Fibroblast of the aortic adventitia (primary cell): ENCODE measurements around the gene COA3. TPM values are rescaled to one million over a fixed set of nuclear protein-coding genes. Genes with fewer than 3 reads are reported as not detected.

ENCODE experiments used
- DNase-seq: peaks from one replicate; pipeline ENCODE4 v3.0.0-alpha.2; 2010; ENCODE audit warnings: low read depth
- H3K4me3 ChIP-seq: 2 replicates; pipeline ENCODE4 v1.5.1; 2011; ENCODE audit warnings: low read depth, mild to moderate bottlenecking, control low read depth, low read length, moderate library complexity
- CTCF ChIP-seq: IDR thresholded peaks from 2 replicates; pipeline ENCODE4 v1.5.1; 2011; ENCODE audit warnings: mild to moderate bottlenecking, low read length, control low read depth, inconsistent platforms; ENCODE audit not compliant: insufficient read depth
- total RNA-seq: library from RNA; depleted of rRNA; stranded (reverse); fragments of >200 nt; gene quantifications from 2 replicates; pipeline ENCODE4 v1.2.3, GENCODE V29; 2012; ENCODE audit warnings: low replicate concordance

COA3 gene
- total RNA-seq, 1 donor: 67.5 TPM

DNA sequence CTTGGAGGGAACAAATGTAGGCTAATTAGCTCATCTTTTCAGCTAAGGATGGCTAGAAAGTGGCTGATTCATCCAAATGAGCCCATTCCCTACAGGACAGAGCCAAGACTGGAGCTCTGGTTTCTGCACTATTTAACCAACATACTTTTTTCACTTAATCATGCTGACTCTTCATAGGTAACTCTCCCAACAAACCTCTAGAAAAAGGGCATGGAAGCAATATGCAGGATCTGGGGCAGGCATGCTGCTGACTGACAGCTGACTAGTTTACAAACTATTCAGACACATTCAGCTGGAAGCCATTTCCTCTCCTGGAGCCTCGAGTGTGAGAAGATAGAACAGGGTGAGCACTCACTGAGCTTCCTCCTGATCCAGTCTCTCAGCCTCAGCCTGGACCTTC is 19.4 kb upstream of the COA3 start:
- no peak for TF ChIP-seq CTCF
- H3K4me3 ChIP-seq: no peak overlapping the region
- no peak for DNase-seq

DNA sequence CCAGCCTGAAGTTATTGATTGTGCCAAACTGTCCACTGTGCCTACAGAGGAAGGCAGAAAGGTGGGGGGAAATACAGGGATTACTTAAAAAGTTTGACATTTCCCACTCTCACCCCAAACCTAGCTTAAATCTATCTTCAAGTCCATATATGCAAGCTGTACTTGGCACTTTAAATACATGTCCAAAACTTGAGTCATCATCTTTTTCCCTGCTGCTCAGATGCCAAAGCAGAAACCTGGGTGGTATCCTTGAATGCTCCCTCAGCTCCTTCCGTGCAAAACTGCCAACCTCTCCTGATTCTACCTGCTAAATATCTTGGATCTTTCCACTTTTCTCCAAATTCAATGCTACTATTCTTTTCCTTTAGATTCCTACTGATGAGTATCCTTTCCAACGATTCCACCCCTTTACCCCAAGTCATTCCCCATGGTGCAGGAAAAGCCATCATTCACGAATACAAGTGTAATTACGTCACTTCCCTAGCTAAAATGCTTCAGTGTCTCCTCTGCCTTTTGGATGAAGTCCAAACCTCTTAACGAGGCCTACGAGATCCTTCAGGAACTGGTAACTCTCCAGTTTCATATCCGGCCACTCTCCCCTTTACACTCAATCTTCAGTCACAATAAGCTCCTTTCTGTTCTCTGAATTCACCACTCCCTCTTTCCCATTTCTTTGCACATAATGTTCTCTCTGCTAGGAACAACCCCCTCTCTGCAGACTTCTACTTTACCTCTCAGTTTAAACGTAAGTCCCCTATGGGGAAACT is 16.3 kb upstream of the COA3 start:
- DNase-seq: peak; percentile 82
- H3K4me3 ChIP-seq: no peak overlapping the region
- TF ChIP-seq CTCF: no peak

DNA sequence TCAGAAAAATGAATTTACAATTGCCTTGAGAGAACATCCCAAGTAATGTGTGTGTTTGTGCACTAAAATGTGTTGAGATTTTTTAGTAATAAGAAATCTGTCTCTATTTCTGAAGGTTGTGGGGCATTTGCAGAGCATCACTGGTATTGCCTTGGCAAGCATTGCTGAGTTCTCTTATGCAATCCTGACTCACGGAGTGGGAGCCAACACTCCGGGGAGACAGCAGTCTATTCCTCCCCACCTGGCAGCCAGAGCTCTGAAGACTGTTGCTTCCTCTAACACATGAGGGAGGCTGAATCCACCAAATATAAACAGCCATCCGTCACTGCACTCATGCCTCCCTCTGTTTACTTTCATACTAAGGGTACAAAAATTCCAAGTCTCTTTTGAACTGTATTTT is 10.7 kb upstream of the COA3 start:
- no peak for TF ChIP-seq CTCF
- DNase-seq: peak; percentile 85
- H3K4me3 ChIP-seq: no peak overlapping the region

GRCh38 chr17:42806249-42806648 is 7.7 kb upstream of the COA3 start:
- H3K4me3 ChIP-seq: no peak overlapping the region
- no peak for DNase-seq
- TF ChIP-seq CTCF: no peak

- H3K4me3 ChIP-seq: no peak overlapping the region
- no peak for DNase-seq
- no peak for TF ChIP-seq CTCF
Measured at GRCh38 chr17:42804918-42805367, 6.4 kb upstream of the COA3 start.

- peak; percentile 37 for DNase-seq
- no peak overlapping the region for H3K4me3 ChIP-seq
- TF ChIP-seq CTCF: no peak
Measured at GRCh38 chr17:42803074-42803883, 4.8 kb upstream of the COA3 start.
